Sigmoid colon (tissue), 4 donors: ENCODE measurements around the gene SERPIND1.

Experiments
- CTCF ChIP-seq, 4 experiments: fragments of 450-650 bp in 3 of 4; fragments of 200-600 bp in 1 of 4; IDR thresholded peaks; one replicate each; pipeline ENCODE4 v1.5.1; 2016 to 2019; ENCODE audit warnings: antibody characterized with exemption in 4 of 4, mild to moderate bottlenecking in 3 of 4, moderate library complexity in 2 of 4
- EP300 ChIP-seq, 4 donors: sonication (generic); formaldehyde crosslinking; IDR thresholded peaks; one replicate each; pipeline ENCODE4 v1.6.1; 2017; ENCODE audit warnings: antibody characterized with exemption in 4 of 4
- POLR2A ChIP-seq, 2 donors: fragments of 450-650 bp; IDR thresholded peaks; one replicate each; pipeline ENCODE4 v1.6.1; 2016; ENCODE audit warnings: antibody characterized with exemption in 2 of 2, mild to moderate bottlenecking in 2 of 2, moderate library complexity in 2 of 2
- POLR2AphosphoS5 ChIP-seq, 4 donors: sonication (generic); formaldehyde crosslinking; IDR thresholded peaks; one replicate each; pipeline ENCODE4 v1.6.1; 2017; ENCODE audit warnings: antibody characterized with exemption in 4 of 4

GRCh38 chr22:20793748-20794649 lies 20.1 kb downstream of the SERPIND1 start:
- TF ChIP-seq CTCF (IDR thresholded peaks at IDR 0.05) (no peak), EP300 (IDR thresholded peaks at IDR 0.05) (no peak), POLR2A (IDR thresholded peaks at IDR 0.05) (no peak), POLR2AphosphoS5 (IDR thresholded peaks at IDR 0.05) (no peak)
